Stimulated activated CD4-positive, alpha-beta T cell treated with anti-CD3 and anti-CD28 coated beads, Interleukin-4, amount 100 ng/mL, for 48 hours (primary cell): Measurements from ENCODE around the gene RIOX2.
A peak's percentile ranks its signal among the peaks of the same experiment; 100 is the strongest.
"Not testable (repeated sequence)": the region's sequence is repeated elsewhere in the genome, so short reads cannot be mapped to it uniquely, and the experiment has no call there.

ENCODE experiments used
- DNase-seq, 2 donors: peaks; one replicate each; pipeline ENCODE4 v3.0.0-alpha.2; 2020; ENCODE audit warnings: low read depth in 2 of 2

RIOX2 gene

DNA sequence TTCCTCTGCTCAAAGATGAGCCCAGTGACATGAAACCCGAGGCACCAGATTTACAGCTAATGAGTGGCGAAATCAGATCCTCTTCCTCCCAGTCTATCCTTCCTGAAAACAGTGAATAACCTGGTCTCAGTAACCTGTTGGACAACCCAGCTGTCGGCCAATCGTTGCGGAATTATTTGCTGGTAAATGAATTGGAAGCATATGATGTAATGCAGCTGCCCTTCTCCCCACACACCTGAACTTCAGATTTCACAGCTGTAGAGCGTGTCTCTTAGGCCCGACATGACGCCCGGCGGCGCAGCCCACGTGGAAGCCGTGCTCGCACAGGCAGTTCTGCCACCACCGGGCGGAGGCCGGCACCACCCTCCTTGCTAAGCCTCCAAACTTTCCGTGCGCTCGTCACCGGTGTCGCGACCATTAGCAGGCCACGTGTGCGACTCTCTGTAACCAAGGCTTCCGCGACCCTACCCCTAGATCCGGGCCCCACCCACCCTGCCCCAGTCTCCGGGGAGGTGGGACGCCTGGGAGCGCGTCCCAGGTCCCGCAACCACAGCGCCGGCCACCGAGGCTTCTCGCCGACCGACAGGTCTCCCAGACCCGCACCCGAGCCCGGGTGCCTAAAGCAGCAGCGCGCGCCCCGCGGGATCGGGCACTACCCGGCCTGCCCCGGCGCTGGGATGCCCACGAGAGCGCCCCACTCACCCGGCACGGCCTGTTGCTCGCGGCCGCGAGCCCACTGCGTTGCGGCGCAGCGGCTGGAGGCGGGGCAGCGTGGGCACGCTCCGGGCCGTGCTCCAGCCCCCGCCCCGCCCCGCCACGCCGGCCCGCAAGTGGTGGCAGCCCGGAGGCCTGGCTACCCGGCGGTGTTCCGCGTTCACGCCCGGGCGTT lies at the start of gene RIOX2:
Gene RIOX2 (minus strand): TSS at position 753 of the 889 bp plus-strand sequence. CDS start 4,838 bp downstream, outside the sequence.
- peak; percentile 71 for DNase-seq

- DNase-seq, result no peak
These were observed 48.2 kb upstream of the RIOX2 start for GRCh38 chr3:98020412-98020811.

- DNase-seq, result no peak
These were observed 46.1 kb upstream of the RIOX2 start for GRCh38 chr3:98018301-98018700.

- DNase-seq, result no peak
These were observed 42.0 kb upstream of the RIOX2 start for GRCh38 chr3:98014268-98014585.

DNA sequence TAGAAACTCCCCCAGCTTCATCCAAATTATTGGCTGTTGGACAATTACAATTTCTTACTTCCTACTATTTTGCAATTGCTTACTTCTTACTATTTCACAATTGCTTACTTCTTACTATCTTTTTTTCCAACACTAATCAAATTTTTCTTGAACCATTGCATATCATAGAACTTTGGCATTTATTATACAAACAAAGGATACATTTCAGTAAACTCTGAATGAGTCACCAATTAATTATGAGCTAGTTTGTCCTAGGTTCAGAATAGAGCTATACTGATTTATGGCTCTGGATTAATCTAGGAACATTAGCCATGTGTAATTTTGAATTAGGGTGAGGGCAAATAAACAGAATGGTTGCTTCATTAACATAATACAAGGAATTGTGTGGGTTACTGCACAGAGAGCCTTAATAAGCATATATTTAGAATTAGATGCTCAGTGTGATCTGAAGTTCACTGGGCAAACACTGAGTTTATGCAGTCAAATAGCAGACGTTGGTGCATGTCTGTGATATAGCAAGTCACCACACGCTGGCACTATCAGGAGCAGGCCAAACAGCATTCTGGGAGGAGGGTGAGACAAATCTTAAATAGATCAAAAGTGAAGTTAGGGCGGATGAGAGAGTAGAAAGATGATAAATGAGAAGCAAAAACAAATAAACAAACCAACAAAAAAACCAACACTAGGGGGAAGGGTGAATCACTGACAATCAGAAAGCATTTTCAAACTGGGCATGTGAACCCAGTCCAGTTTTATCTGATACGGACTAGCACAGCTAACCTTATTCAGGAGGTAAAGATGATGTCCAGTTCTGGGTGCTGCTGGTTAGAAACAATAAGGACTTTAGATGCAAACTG lies 41.4 kb upstream of the RIOX2 start:
- DNase-seq, result no peak

GRCh38 chr3:98012979-98013378 lies 40.7 kb upstream of the RIOX2 start:
- no peak for DNase-seq

DNA sequence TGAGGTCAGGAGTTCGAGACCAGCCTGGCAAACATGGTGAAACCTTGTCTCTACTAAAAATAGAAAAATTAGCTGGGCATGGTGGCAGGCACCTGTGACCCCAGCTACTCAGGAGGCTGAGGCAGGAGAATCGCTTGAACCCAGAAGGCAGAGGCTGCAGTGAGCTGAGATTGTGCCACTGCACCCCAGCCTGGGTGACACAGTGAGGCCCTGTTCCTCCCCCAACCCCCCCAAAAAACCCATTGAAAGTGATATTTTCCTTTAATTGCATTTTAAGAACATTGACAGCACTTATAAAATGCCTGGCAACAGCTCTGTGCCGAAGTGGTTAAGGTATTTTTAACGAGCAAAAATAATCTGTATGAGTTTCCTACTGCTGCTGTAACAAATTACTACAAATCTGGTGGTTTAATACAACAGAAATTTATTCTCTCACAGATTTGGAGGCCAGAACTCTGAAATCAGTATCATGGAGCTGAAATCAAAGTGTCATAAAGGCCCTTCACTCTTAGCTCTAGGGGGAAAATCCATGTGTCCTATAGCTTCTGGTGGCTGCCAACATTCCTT lies 38.7 kb upstream of the RIOX2 start:
- not testable (repeated sequence) for DNase-seq

GRCh38 chr3:98010194-98010882 lies 38.1 kb upstream of the RIOX2 start:
- no peak for DNase-seq

GRCh38 chr3:98008855-98009254 lies 36.6 kb upstream of the RIOX2 start:
- DNase-seq, result no peak

DNA sequence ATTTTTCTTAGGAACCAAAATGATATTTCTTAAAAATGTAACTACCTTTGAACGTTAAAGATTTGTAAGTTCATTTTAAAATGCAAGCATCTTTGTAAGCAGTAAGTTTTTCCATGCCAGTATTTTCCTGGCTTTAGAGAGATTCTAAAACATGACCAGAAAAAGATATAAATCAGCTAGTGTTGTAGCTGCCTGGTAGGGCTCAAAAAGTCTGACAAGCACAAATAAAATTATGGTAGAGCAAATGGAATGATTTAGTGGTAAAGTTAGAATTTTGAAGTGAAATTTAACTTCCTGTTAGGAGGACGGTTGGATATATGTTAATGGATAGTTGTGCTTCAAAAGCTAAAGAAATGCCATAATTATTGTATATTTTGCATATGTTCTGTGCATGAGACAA lies 33.2 kb upstream of the RIOX2 start:
- no peak for DNase-seq

DNA sequence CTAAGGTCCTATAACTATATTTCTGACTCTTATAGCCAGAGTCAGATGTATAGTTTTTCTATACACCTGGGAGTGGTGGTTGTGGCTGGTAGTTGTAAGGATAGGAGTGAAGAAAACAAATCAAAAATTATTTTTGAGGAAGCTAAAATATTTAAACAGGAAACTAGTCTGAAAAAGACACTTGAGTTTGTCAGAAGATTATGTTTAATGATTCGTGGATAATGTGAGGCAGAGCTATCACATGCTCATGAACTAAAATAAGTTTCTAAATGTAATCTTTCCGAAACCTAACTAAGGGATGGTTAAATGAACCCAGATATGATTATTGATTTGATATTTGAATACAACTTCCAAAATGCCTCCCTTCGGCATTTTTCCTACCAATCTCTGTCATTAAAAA lies 32.5 kb upstream of the RIOX2 start:
- no peak for DNase-seq

GRCh38 chr3:98003306-98003969 lies 31.2 kb upstream of the RIOX2 start:
- DNase-seq, result no peak

GRCh38 chr3:98002717-98003116 lies 30.5 kb upstream of the RIOX2 start:
- no peak for DNase-seq

DNA sequence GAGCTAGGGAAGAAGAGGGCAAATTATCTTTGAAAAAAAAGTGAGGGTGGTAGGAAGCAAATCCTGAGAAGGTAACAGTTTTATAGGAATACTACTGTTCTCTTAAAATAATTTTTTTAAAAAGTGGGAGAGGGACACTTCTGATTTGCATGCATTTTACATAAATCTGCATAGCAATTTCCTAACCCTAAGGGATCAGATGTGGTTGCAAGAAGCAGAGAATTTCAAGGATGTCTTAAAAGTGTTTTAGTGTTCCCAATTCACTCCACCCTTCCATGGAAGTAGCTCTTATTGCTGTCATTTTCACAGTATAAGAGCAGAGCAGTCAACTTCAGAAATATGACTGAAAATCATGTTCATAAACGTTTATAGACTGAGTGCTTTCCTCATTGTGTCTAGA lies 27.8 kb upstream of the RIOX2 start:
- DNase-seq, result no peak

- DNase-seq, result no peak
These were observed 26.9 kb upstream of the RIOX2 start for GRCh38 chr3:97999103-97999502.

DNA sequence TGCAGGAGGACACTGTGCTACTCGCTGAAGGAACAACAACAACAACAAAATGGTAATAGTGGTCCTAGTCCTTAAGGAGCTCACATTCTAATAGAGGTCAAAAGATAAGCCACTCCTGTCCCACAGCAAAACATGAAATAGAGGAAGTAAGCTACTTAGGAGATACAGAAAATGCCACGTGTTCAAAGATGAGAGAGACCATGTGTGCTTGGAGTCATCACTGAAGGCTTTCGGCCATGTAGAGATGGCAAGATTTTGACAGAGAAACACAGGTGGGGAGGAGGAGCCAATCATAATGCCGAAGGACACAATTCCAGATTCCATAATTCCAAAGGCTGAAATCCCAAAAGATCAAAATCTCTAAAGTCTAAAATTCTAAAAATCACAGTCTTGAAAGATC lies 24.8 kb upstream of the RIOX2 start:
- DNase-seq, result no peak

DNA sequence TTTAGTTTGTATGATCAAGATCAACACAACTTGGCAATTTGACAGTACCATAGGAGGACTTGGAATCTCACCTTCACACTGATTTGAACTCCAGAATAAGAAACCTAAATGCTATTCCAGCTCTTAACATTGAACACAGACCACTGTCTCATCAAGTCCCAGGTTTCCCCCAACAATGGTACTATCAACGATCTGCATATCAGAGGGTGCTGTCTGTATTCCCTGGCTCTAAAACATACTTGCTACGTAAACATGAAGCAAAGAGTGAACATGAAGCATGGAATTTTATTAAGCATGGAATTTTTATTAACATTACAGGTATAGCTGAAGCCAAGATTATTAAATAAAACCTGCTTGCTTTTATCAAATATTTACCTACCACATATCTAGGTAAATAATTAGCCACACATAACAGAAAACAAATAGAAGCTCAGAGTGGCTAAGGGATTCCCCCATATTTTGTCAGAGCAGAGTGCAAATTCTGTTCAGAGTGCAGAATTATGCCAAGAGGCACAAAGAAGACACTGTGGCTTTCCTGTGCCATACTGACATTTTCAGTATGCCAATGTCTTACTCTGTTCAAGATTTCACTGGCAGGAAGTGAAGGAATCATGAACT lies 22.2 kb upstream of the RIOX2 start:
- no peak for DNase-seq

DNA sequence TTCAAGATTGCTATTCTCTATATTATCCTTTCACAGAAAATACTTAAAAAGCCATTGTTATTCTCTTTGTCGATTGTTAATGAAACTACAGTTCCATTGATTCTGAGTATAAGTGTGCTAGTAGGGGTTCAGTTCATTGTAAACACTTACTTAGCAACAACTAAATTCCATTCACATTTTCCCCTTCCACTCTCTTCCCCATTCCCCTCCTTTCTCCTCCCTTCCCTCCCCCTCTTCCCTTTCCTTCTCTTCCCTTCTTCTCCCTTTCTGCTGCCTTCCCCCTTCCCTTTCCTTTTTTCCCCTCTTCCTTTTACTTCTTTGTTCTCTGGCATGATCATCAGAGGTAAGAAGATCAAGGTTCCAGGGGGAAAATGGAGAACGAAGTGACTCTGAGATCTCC lies 21.3 kb upstream of the RIOX2 start:
- no peak for DNase-seq

GRCh38 chr3:97992547-97993173 lies 20.4 kb upstream of the RIOX2 start:
- no peak for DNase-seq

- no peak for DNase-seq
These were observed 19.1 kb upstream of the RIOX2 start for GRCh38 chr3:97991293-97991682.
